Kidney glomerular epithelial cell (primary cell): ENCODE data around the gene PRDM15.

Experiments
- DNase-seq: peaks from one replicate; lab custom pipeline; 2025; lab: John Stamatoyannopoulos, UW

PRDM15 gene

DNA sequence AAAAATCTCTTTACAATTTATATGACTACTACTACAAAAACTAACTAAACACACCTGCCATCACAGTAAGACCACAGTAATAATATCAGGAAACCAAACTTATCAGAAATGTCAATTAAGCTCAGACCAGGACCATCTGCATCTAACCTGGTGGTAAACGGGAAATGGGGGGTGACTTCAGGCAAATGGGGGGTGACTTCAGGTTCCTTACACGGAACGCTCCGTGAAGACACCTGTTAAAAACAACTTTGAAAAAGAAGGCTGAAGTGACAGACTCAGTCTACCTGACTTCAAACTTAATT lies 15.8 kb downstream of the PRDM15 start:
- no peak for DNase-seq

DNA sequence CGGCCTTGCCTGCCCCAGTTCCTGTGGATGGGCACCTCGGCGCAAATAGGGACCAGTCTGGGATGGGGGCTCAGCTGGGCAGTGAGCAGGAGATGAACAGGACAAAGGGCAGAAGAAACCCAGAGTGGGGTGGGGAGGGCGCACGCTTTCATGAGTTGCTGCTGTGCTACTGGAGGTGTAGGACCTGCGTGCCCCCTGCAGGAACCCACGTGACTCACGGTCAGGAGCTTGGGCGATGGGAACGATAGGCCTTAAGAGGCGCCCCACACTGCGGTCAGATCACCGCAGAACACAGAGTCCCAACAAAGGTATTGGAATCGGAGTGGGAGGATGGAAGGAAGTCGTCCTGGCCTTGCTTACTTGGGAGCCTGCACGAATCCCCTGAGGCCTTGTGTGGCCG lies 17.2 kb downstream of the PRDM15 start:
- no peak for DNase-seq

DNA sequence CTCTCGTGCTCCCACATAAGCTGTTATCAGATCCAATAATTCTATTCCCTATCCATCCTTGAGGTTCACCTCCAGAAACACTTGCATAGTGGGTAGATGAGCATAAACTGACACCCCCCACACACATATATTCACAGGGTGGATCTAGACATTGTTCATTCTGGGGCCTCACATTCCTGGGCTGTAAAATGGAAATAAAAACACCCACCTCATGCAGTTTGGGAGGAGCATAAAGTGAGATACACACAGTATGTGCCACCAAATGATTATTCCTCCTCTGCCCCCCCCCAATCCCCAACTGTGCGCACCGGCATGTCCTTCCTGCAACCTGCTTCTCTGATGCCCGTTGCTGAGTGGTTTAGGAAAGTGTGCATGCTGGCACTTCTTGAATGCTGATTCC lies 17.9 kb downstream of the PRDM15 start:
- DNase-seq, result no peak

DNA sequence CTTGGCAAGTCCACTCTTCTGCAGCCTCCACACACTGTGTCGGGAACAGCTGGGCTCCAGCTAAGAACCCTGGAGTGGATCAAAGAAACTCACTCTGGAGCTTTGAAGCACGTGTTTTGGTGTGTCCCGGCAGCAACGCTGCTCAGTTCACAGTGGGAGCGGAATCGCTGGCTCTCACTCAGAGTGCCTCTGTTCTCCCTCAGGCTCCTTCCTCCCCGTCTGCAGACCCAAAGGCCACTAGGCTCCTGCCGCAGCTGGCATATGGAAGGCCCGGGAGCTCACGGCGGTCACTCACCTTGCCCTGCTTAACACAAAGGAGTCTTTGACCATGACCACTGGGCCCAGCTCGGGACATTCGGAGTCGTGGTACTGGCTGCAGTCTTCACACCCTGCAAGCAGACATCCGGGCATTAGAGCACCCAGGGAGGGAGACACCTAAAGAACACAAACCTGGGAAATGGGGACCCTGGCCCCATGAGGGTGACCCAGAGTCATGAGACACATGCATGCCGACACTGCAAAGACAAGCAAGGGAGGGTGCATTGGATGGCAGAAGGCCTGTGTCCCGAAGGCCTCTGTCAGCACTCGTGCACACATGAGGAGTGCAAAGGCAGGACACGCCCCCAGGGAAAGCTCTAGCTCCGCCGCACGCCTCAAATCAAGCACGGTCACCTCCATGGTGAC lies 19.7 kb downstream of the PRDM15 start:
- no peak for DNase-seq

DNA sequence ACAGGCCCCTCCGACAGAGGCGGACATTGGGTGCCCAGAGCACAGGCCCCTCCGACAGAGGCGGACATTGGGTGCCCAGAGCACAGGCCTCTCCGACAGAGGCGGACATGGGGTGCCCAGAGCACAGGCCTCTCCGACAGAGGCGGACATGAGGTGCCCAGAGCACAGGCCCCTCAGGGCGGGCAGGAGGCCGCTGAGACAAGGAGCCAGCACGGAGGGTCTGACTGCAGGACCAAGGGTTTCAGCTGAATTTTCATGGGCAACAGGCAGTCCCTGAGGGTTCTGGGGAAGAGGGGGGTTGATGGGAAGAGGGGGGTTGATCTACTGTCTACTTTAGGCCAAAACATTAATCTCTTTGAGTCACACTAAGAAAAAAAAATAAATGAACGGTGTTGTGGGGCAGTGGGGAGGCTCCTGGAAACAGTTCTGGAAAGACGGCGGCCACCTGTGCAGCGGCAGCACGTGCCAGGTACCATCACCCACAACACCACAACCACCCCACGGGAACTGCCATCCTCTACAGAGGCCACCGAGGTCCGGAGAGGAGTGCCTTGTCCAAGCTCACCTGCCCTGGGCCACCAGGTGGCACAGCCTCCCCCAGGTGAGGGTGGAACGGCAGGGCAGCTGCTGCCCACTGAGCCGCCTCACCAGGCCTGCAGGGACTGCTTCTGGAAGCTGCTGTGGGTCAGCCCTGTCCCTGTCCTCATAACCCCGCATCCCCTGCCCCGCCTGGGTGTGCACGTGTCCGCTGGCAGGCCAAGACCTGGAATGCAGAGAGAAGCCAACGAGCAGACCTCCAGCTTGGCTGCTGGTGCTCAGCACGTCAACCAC lies 20.5 kb downstream of the PRDM15 start:
- no peak for DNase-seq

DNA sequence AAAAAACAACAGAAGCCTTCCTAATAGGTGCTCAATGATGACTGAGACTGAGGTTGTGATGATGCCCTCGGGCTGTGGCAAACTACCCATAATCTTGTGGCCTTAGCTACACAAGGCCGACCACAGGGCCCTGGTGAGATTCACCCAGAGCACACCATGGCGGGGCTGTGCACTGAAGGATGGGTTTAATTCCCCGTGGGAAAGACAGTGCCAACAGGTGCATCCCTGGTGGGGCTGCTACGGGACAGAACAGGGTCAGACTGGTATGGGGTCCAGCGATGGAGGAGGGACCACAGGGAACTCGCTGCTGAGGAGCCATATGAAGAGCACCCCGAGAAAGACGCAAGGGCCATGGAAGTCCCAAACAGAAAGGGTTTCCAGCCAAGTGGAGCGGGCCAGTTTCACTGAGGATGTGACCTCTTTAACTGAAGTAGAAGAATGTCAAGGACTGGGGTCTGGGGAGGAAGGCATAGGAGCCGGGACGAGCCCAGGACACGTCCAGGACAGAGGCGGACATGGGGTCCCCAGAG lies 21.3 kb downstream of the PRDM15 start:
- DNase-seq, result no peak

DNA sequence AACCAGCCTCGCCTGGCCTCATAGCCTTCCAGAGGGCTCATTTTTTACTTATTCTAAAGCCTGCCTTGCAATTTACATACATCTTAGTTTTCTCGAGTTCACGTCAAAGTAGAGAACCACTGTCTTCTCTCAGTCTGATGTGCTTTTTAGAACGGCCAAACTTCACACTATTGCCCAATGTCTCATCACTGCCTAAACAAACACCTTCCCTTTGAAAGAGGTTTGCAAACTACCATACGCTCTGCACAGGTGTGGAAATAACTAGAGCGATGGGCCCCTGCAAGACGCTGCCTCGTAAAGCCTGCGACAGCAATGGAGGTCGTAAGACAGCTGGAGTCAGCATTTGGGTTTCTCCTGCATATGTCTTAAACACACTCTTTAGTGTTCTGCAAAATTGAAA lies 22.6 kb downstream of the PRDM15 start:
- no peak for DNase-seq

DNA sequence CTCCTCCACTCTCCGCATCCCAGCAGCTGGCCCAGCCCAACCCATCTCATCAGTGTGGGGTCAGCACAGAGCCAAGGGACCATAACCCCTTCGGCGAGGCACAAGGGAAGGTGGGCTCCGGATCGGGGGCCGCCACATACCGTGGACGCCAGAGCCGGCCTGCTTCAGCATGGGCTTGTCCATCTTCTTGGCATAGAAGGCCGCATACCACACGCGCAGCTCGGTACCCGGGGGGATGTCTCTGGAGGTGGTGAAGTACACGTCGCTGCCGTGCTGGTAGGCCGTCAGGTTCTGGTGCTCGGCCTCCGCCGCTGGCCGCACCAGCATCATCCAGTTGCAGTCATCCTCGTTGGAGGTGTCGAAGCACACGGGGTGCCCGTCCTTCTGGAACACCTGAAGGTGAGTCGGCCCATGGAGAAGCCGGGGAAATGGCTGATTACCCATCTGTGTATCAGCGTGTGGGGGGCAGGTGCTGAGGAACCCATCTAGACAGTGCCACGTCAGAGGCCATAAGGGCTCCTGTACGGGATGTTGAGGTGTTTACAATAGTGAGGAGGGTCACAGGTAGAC lies 24.6 kb downstream of the PRDM15 start:
- no peak for DNase-seq

DNA sequence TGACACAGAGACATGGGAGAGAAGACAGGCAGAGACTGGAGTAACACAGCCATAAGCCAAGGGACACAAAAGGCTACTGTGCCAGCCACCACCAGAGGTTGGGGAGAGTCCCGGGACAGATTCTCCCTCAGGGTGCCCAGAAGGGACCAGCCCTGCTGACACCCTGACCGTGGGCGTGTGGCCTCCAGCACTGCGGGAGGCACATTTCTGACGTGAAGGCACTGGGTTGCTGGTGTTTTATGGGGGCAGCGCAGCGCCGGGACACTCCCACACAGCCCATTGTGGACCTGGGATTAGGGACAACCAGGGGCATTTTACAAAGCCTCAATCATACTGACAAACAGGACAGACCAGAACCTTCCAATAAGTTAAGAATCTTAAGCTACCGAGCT lies 26.2 kb downstream of the PRDM15 start:
- no peak for DNase-seq

DNA sequence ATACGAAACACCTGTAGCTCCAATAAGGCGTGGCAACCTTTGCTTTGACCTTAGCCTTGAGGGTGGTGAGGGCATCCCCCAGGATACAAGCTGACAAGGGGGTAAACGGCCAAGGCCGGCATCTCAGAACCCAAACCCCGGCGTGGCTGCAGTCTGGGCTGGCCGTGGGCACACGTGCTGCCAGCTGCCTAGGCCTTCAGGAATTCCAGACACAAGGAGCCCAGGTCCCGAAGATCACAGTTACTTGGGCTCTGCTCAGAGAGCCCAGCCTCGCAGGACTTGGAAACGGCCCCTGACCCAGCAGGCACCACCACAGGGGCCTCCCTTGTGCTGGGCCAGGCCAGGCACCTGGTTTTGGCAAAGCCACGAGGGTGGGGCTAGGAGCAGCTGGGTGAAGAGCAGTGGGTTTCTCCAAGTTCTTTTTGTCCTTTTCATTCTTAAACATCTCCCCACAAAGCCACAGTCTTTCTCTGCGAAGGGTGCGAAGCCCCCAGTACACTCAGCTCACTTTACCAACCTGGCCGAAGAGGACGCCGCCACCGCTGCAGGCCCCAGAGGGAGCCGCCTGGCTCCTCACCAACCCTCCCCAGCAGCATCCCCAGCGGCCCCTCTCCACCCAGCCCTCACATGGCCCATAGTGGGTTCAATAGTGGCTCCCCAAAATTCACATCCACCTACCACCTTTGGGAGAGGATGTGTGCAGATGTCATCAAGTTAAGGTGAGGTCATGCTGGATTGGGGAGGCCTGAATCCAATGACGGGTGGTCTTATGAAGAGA lies 26.8 kb downstream of the PRDM15 start:
- no peak for DNase-seq

DNA sequence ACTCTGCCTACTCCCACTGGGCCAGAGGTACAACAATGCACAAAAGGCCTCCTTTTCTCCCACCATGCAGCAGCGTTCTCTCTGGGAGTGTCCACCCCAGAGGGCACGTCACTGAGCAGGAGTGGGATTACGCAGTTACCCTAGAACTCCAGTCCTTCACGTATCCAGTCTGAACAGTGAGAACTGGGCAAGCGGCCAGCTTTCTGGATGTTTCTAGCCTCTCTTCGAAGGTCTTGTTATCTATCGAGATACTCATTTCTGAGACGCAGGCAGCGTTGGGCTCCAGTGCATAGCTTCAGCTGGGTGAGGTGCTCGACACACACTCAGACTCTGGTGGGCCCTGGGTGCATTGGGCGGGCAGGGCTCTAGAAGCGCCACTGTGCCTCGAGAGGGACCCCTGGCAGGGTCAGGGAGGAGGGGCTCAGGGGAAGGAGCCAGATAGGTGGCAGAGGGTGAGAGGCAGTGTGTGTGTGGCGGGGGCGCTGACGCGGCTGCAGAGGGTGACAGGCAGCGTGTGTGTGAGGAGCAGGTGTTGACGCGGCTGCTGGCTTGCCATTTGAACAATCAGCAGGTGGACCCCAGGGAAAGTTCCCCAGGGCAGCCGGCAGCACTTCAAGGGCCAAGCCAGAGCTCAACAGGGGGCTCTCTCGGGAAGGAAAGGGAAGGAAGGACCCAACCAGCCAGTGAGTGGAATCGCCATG lies 27.9 kb downstream of the PRDM15 start:
- no peak for DNase-seq

DNA sequence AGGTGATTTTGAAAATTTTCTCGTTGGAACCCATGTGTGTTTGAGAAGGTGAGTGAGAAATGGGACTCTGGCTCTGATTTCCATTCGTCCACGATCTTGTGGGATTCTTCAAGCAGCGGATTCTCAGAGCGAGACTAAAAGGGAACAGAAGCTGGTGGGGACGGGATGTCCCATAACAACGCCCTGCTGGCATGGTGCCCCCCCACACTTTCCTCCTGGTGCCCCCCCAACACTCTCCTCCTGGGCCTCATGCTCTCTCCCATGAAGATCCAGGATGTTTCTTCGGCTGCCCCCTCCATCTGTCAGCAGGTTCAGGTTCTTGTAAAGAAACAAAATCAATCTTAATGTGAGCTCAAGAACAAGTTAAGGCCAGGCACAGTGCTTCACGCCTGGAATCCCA lies 29.1 kb downstream of the PRDM15 start:
- DNase-seq, result no peak

DNA sequence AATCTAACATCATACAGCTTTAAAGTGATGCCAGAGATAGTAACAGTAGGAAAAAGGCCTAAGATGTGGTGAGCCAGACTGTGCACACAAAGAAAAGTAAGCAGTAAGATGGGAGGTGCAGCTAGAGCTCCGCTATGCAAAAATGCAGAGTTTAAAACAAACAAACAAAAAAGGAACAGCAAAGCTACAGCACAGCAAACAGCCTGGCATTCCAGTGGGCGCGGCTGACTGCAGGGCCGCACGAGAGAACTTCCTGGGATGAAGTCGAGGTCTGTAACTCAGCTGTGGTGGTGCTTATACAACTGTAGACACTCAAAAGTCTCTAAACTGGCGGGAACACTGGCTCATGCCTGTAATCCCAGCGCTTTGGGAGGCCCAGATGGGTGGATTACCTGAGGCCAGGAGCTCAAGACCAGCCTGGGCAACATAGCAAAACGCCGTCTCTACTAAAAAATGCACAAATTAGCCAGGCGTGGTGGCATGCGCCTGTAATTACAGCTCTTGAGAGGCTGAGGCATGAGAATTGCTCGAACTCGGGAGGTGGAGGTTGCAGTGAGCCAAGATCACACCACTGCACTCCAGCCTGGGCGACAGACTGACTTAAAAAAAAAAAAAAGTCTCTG lies 30.1 kb downstream of the PRDM15 start:
- DNase-seq, result no peak

DNA sequence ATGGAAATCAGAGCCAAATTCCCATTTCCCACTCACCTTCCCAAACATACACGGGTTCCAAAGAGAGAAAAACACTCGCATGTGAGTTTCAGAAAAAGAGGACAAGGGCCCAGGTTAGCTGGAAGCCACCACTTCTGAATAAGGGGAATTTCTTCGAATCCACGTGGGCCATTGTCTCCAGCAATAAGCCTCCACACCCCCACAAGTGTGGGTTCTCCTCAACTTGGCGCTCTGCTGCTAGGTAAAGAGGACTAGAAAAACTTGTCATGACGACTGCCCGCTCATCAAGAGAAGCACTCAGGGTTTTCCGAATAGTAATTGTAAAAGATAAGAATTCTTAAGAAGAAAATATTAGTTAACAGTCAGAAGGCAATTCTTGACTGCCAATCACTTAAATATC lies 30.6 kb downstream of the PRDM15 start:
- no peak for DNase-seq

DNA sequence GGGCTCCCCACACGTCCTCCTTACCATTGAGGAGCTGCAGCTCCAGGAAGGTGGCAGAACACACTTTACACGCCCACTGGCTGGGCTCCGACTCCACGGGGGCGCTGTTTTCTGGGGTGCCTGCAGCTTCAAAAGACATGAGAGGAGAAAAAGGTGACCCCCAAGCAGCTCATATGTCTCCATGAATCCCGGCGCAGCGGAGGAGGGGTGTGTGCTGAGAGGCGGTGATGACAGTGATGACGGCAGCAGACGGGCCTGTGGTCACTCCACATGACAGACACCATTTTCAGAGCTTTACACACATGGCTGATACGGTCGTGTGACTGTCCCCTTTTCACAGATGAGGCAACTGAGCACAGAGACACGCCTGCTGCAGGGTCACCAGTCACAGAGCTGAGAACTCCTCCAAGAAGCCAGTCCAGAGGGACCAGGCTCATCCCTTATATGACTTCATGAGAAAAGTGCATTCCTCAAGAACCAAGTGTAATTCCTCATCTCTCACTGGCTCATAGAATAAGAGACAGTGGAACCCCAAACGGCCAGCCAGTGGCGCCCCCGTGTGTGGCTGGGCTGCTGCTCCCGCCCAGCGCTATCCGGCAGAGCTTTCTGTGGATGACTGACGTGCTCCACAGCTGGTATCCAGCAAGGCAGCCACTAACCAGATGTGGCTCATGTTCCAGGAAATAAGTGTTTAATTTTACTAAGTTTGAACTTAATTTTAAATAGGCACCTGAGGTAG lies 31.9 kb downstream of the PRDM15 start:
- no peak for DNase-seq

DNA sequence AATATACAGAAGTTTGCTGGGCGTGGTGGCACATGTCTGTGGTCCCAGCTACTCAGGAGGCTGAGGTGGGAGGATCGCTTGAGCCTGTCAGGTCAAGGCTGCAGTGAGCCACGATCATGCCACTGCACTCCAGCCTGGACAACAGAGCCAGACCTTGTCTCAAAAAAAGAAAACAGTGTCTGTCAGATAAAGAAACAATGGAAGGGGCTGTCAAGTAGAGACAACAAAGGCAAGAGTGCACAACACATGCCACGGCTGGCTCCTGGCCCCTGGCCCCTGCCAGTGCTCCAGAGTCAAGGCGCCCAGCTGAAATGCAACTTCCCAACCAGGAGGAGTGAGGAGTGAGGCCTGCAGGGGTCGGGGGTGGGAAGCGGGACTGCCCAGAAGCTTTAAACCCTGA lies 32.6 kb downstream of the PRDM15 start:
- DNase-seq, result no peak

DNA sequence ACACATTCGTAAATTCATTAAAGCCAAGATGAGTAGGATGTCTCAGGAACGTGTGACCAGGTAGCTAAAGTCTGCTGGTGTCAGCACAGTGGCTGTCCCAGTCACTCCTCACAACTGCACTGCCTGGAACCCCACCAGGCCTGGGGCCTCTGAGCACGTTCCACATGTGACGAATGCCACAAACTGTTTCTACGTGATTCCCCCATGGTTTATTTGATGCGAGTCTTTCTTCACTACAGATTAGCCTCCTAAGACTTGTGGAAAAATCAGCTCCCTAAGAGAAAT lies 33.2 kb downstream of the PRDM15 start:
- no peak for DNase-seq

DNA sequence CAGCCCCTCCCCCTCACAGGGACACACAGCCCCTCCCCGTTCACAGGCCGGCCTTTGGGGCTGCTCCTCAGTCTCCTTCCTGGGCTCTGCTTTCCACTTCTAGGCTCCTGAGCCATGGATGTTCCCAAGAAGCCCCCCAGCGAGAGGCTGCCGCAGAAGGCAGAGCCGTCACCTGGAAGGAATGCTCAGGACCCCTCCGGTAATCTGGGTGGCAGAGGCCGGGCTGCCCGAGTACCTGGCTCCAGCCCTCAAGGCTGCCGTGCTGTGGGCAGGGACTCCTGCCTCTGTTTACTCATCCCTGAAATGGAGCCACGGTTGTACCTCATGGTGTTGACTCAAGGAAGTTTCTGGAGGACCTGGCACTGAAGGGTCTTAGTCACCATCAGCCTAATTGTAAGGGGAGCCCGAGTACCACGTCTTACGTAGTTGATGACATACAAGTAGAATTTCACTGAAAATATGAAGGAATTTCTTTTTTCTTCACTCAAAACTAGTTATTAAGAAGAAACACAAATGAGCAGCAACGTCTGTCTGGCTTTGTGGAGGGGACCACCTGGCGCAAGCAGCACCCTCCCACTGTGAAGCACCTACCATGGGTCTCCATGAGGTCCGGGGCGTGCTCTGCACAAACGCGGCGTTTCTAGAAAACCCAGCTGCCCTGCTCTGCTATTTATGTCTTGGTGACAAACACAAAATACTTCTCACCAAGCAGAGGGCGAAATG lies 33.7 kb downstream of the PRDM15 start:
- no peak for DNase-seq

DNA sequence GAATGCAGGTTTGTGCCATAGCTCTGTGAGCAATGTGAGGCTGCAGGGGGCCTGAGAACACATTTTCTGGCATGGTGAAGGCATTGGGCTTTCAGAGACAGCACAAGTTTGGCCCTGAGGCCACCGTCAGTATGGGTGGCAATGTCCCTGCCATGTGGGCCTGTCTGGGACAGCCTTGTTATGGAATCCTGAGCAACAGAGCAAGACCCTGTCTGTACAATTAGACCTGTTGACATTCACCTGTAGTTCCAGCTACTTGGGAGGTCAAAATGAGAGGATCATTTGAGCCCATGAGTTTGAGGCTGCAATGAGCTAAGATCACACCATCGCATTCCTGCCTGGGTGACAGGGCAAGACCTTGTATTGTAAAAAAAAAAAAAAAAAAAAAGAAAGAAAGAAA lies 35.6 kb downstream of the PRDM15 start:
- no peak for DNase-seq

DNA sequence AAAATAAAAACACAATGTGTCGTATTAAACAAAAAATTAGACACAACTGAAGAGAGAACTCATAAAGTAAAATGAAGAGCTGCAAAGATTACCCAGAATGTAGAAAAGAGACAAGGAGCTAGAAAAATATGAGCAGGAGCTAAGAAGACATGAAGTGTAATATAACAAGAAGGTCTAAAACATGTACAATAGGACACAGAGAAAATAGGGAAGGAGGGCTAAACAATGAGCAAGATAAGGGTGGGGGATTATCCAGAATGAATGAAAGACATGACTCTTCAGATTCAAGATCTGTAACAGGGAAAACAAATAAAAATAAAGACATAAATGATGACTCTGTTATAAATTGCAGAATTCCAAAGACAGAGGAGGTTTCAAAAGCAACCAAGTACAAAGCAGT lies 38.3 kb downstream of the PRDM15 start:
- DNase-seq, result no peak
